Chondrocyte (in vitro differentiated cells): ENCODE results near the gene ANKH. TPM values are rescaled to one million over a fixed set of nuclear protein-coding genes. Genes with fewer than 3 reads are reported as not detected.

Experiments
- DNase-seq: peaks from one replicate; pipeline ENCODE4 v3.0.0; 2021; ENCODE audit warnings: mixed read lengths, low spot score
- H3K27ac Mint-ChIP-seq: one replicate; pipeline ENCODE4 v1.8.0; 2021; ENCODE audit warnings: mild to moderate bottlenecking, moderate library complexity, mixed read lengths; ENCODE audit not compliant: unreplicated experiment
- H3K27me3 Mint-ChIP-seq: 2 replicates; pipeline ENCODE4 v1.8.0; 2021; ENCODE audit warnings: low read depth, mixed read lengths
- H3K36me3 Mint-ChIP-seq: 2 replicates; pipeline ENCODE4 v1.8.0; 2021; ENCODE audit warnings: low read depth, mixed read lengths
- H3K4me1 Mint-ChIP-seq: 2 replicates; pipeline ENCODE4 v1.8.0; 2021; ENCODE audit warnings: low read depth, mild to moderate bottlenecking, mixed read lengths
- H3K4me3 Mint-ChIP-seq: one replicate; pipeline ENCODE4 v1.8.0; 2021; ENCODE audit warnings: mild to moderate bottlenecking, moderate library complexity, mixed read lengths; ENCODE audit not compliant: unreplicated experiment
- H3K9me3 Mint-ChIP-seq: 2 replicates; pipeline ENCODE4 v1.8.0; 2021; ENCODE audit warnings: low read depth, mixed read lengths
- total RNA-seq: library from RNA; stranded (reverse); gene quantifications from 3 replicates; pipeline ENCODE4 v1.2.1, GENCODE V29; 2021
- TF ChIP-seq, protein P1 (sequence below): fragments of 200-600 bp; sonication (generic); IDR thresholded peaks from 2 replicates; pipeline ENCODE4 v1.5.0; 2021; ENCODE audit warnings: antibody characterized with exemption, mild to moderate bottlenecking, moderate library complexity

Gene ANKH
- total RNA-seq, 1 donor from 2014 or later = 114 TPM

- peak overlapping the region; percentile 64 for H3K27ac Mint-ChIP-seq
- peaks cover 64% of the 10 kb centered on the region for H3K4me1 Mint-ChIP-seq
- H3K27me3 Mint-ChIP-seq = no peaks in the 10 kb centered on the region
- no peaks in the 10 kb centered on the region for H3K9me3 Mint-ChIP-seq
- H3K4me3 Mint-ChIP-seq = no peak overlapping the region
- TF ChIP-seq, protein P1, sequence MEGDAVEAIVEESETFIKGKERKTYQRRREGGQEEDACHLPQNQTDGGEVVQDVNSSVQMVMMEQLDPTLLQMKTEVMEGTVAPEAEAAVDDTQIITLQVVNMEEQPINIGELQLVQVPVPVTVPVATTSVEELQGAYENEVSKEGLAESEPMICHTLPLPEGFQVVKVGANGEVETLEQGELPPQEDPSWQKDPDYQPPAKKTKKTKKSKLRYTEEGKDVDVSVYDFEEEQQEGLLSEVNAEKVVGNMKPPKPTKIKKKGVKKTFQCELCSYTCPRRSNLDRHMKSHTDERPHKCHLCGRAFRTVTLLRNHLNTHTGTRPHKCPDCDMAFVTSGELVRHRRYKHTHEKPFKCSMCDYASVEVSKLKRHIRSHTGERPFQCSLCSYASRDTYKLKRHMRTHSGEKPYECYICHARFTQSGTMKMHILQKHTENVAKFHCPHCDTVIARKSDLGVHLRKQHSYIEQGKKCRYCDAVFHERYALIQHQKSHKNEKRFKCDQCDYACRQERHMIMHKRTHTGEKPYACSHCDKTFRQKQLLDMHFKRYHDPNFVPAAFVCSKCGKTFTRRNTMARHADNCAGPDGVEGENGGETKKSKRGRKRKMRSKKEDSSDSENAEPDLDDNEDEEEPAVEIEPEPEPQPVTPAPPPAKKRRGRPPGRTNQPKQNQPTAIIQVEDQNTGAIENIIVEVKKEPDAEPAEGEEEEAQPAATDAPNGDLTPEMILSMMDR = no peak
- no peak for DNase-seq
- peaks cover 2% of the 10 kb centered on the region for H3K36me3 Mint-ChIP-seq
Observed at GRCh38 chr5:14816999-14817761, 54.4 kb downstream of the ANKH start.

- peaks cover 2% of the 10 kb centered on the region for H3K36me3 Mint-ChIP-seq
- no peaks in the 10 kb centered on the region for H3K9me3 Mint-ChIP-seq
- H3K27ac Mint-ChIP-seq = peak overlapping the region; percentile 64
- peaks cover 59% of the 10 kb centered on the region for H3K4me1 Mint-ChIP-seq
- DNase-seq = no peak
- TF ChIP-seq, protein P1 = no peak
- no peak overlapping the region for H3K4me3 Mint-ChIP-seq
- no peaks in the 10 kb centered on the region for H3K27me3 Mint-ChIP-seq
Observed at GRCh38 chr5:14816374-14816998, 55.1 kb downstream of the ANKH start.

GRCh38 chr5:14813747-14814146 is 57.8 kb downstream of the ANKH start:
- Mint-ChIP-seq H3K27me3 (no peaks in the 10 kb centered on the region), H3K4me1 (peaks cover 54% of the 10 kb centered on the region), H3K27ac (no peak overlapping the region), H3K4me3 (no peak overlapping the region), H3K36me3 (peaks cover 2% of the 10 kb centered on the region), H3K9me3 (no peaks in the 10 kb centered on the region)
- DNase-seq = no peak
- TF ChIP-seq, protein P1 = no peak

- no peak overlapping the region for H3K4me3 Mint-ChIP-seq
- H3K4me1 Mint-ChIP-seq = peaks cover 42% of the 10 kb centered on the region
- TF ChIP-seq, protein P1 = no peak
- no peaks in the 10 kb centered on the region for H3K9me3 Mint-ChIP-seq
- H3K36me3 Mint-ChIP-seq = peaks cover 1% of the 10 kb centered on the region
- no peaks in the 10 kb centered on the region for H3K27me3 Mint-ChIP-seq
- no peak for DNase-seq
- no peak overlapping the region for H3K27ac Mint-ChIP-seq
Observed at GRCh38 chr5:14812166-14812565, 59.4 kb downstream of the ANKH start.

DNA sequence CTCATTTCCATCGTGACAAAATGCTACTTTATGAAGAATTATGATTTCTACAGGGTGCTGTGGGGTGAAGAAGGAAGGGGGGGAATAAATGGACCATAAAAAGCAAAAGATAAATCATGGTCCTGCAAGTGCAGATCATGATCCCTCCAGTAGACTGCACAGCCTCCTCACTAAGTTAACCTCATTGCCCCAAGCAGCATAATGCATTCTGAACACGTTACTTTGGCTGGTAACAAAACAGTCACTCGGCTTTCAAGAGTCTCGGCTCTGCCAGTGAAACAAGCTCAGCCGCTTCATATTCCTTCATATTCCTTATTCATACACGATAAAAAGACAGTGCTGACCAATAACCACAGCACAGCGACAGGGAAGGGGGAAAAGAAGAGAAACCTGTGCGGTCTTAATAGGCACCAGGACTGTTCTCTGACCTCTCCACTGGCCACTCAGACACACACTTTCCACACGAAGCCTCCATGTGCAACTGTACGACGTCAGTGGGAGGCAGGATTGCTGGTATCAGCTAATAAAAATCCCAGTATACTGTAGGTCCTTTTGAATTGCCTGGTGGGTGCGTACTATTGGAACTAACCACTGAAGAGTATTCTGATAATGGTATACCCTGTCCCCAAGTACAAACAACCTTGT is 60.5 kb downstream of the ANKH start:
- Mint-ChIP-seq H3K27me3 (no peaks in the 10 kb centered on the region), H3K36me3 (no peaks in the 10 kb centered on the region), H3K4me3 (no peak overlapping the region), H3K4me1 (peaks cover 40% of the 10 kb centered on the region), H3K27ac (no peak overlapping the region), H3K9me3 (no peaks in the 10 kb centered on the region)
- DNase-seq = no peak
- TF ChIP-seq, protein P1 = no peak
